Activated CD4-positive, CD25-positive, alpha-beta regulatory T cell treated with anti-CD3 and anti-CD28 coated beads, Interleukin-2, amount 50 U/mL, for 16 hours (primary cell): ENCODE results near the gene TP73.

Experiments used
- DNase-seq: peaks from one replicate; pipeline ENCODE4 v3.0.0-alpha.2; 2020; ENCODE audit warnings: low read depth, low spot score

The TP73 gene

GRCh38 chr1:3777647-3778589, 125.6 kb downstream of the TP73 start:
- no peak for DNase-seq

- DNase-seq, result no peak
These were observed 126.4 kb downstream of the TP73 start for GRCh38 chr1:3778590-3779264.

- DNase-seq, result no peak
These were observed 127.1 kb downstream of the TP73 start for GRCh38 chr1:3779265-3779911.

GRCh38 chr1:3779912-3780416, 127.6 kb downstream of the TP73 start:
- no peak for DNase-seq

GRCh38 chr1:3780901-3781300, 128.6 kb downstream of the TP73 start:
- no peak for DNase-seq

GRCh38 chr1:3783651-3784474, 131.5 kb downstream of the TP73 start:
- DNase-seq, result no peak

- no peak for DNase-seq
These were observed 132.7 kb downstream of the TP73 start for GRCh38 chr1:3785045-3785444.

GRCh38 chr1:3785456-3786157, 133.3 kb downstream of the TP73 start:
- DNase-seq, result no peak
